H1 (cell line): ENCODE measurements around the gene IFI30. TPM values are rescaled to one million over a fixed set of nuclear protein-coding genes. Genes with fewer than 3 reads are reported as not detected.

Source experiments
- CTCF ChIA-PET: fragments of 300-600 bp; sonication (Branson Sonifier 250); formaldehyde crosslinking; loops from one replicate; lab custom pipeline; 2021; ENCODE audit not compliant: partially characterized antibody; lab: Charles Lee
- POLR2A ChIA-PET: fragments of 300-600 bp; sonication (Branson Sonifier 250); formaldehyde crosslinking; loops from one replicate; lab custom pipeline; 2021; ENCODE audit warnings: inconsistent platforms; ENCODE audit not compliant: partially characterized antibody; lab: Charles Lee
- DNase-seq, 2 experiments: peaks; one replicate each; pipeline versions ENCODE4 v3.0.0 to v3.0.0-alpha.2; 2010 to 2022; ENCODE audit warnings: low spot score in 2 of 2, low read depth in 1 of 2, mixed read lengths in 1 of 2
- FAIRE-seq: peaks from 2 replicates; lab custom pipeline; 2011; peaks lifted over from hg19 to GRCh38; lab: Jason Lieb, UNC
- H2AFZ ChIP-seq: 2 replicates; pipeline ENCODE4 v1.8.1; 2012; ENCODE audit warnings: low read length, inconsistent platforms
- H2AK5ac ChIP-seq: 2 replicates; pipeline ENCODE4 v1.6.1; 2013; ENCODE audit warnings: low read depth, low read length
- H2BK120ac ChIP-seq: replicated peaks from 2 replicates; pipeline ENCODE3; 2013; ENCODE audit warnings: low read depth, low read length, inconsistent platforms
- H2BK12ac ChIP-seq: 2 replicates; pipeline ENCODE4 v1.6.1; 2013; ENCODE audit warnings: low read depth, low read length
- H2BK15ac ChIP-seq: 2 replicates; pipeline ENCODE4 v1.6.1; 2013; ENCODE audit warnings: low read length
- H2BK20ac ChIP-seq: 2 replicates; pipeline ENCODE4 v1.6.1; 2013; ENCODE audit warnings: low read length
- H2BK5ac ChIP-seq: 2 replicates; pipeline ENCODE4 v1.6.1; 2013; ENCODE audit warnings: low read depth, low read length
- H3K14ac ChIP-seq: 2 replicates; pipeline ENCODE4 v1.6.1; 2013; ENCODE audit warnings: inconsistent platforms; ENCODE audit not compliant: insufficient read length
- H3K18ac ChIP-seq: 2 replicates; pipeline ENCODE4 v1.6.1; 2013; ENCODE audit warnings: low read length; ENCODE audit errors: extremely low read depth
- H3K23ac ChIP-seq: 2 replicates; pipeline ENCODE4 v1.6.1; 2013; ENCODE audit warnings: inconsistent platforms; ENCODE audit not compliant: insufficient read length
- H3K23me2 ChIP-seq: 2 replicates; pipeline ENCODE4 v1.6.1; 2013; ENCODE audit warnings: low read depth, low read length
- H3K27ac ChIP-seq: 2 replicates; pipeline ENCODE4 v1.6.1; 2011; ENCODE audit warnings: low read depth, low read length, inconsistent platforms
- H3K27me3 ChIP-seq, 4 experiments: replicated peaks in 1 of 4; 1 replicate in 1 of 4; 2 replicates in 3 of 4; pipeline versions ENCODE4 v1.6.1 to v1.8.1; 2011 to 2013; ENCODE audit warnings: low read length in 3 of 4, mild to moderate bottlenecking in 3 of 4, inconsistent platforms in 2 of 4, mixed read lengths in 2 of 4, moderate library complexity in 1 of 4; ENCODE audit not compliant: control insufficient read depth in 3 of 4, insufficient read depth in 3 of 4; ENCODE audit errors: extremely low read depth in 1 of 4
- H3K36me3 ChIP-seq, 4 experiments: 2 replicates each; pipeline versions ENCODE4 v1.6.1 to v1.8.1; 2011 to 2013; ENCODE audit warnings: mild to moderate bottlenecking in 4 of 4, low read length in 3 of 4, moderate library complexity in 2 of 4, control low read depth in 1 of 4, inconsistent platforms in 1 of 4; ENCODE audit not compliant: insufficient read depth in 4 of 4, control insufficient read depth in 2 of 4
- H3K4ac ChIP-seq: replicated peaks from 2 replicates; pipeline ENCODE3; 2013; ENCODE audit warnings: low read length, low read depth, mixed read lengths, inconsistent platforms; ENCODE audit not compliant: insufficient read length
- H3K4me1 ChIP-seq, 4 experiments: replicated peaks in 1 of 4; 1 replicate in 1 of 4; 2 replicates in 3 of 4; pipeline versions ENCODE4 v1.6.1 to v1.8.1; 2011 to 2013; ENCODE audit warnings: low read length in 3 of 4, inconsistent platforms in 2 of 4, mixed read lengths in 1 of 4; ENCODE audit not compliant: insufficient read depth in 4 of 4, control insufficient read depth in 3 of 4
- H3K4me2 ChIP-seq, 2 experiments: 2 replicates each; pipeline versions ENCODE4 v1.6.1 to v1.8.1; 2011 to 2013; ENCODE audit warnings: low read depth in 2 of 2, low read length in 2 of 2, control low read depth in 1 of 2, inconsistent platforms in 1 of 2, mild to moderate bottlenecking in 1 of 2; ENCODE audit not compliant: insufficient read depth in 1 of 2
- H3K4me3 ChIP-seq, 4 experiments: fragments of 200-600, 300-600 bp in 1 of 4; sonication (generic), shearing (Covaris generic), sonication (Bioruptor Twin) in 1 of 4; 2 replicates each; pipeline versions ENCODE4 v1.5.1 to v1.8.1; 2011 to 2016; ENCODE audit warnings: low read length in 4 of 4, low read depth in 3 of 4, control low read depth in 2 of 4, inconsistent platforms in 2 of 4, mild to moderate bottlenecking in 2 of 4, mixed read lengths in 1 of 4, moderate library complexity in 1 of 4; ENCODE audit not compliant: insufficient read depth in 2 of 4; ENCODE audit errors: extremely low read depth in 1 of 4
- H3K56ac ChIP-seq: replicated peaks from 2 replicates; pipeline ENCODE3; 2013; ENCODE audit warnings: low read depth, mild to moderate bottlenecking, mixed read lengths, low read length, inconsistent platforms; ENCODE audit not compliant: insufficient read length
- H3K79me1 ChIP-seq: 2 replicates; pipeline ENCODE4 v1.6.1; 2013; ENCODE audit warnings: low read depth, low read length, control low read depth
- H3K79me2 ChIP-seq, 2 experiments: 2 replicates each; pipeline versions ENCODE4 v1.6.1 to v1.8.1; 2012 to 2013; ENCODE audit warnings: low read length in 2 of 2, mild to moderate bottlenecking in 2 of 2, inconsistent platforms in 1 of 2; ENCODE audit not compliant: insufficient read depth in 2 of 2, control insufficient read depth in 1 of 2
- H3K9ac ChIP-seq, 4 experiments: replicated peaks in 1 of 4; 1 replicate in 1 of 4; 2 replicates in 3 of 4; pipeline versions ENCODE4 v1.6.1 to v1.8.1; 2011 to 2013; ENCODE audit warnings: low read depth in 3 of 4, low read length in 3 of 4, control low read depth in 2 of 4, mild to moderate bottlenecking in 2 of 4, moderate library complexity in 2 of 4, inconsistent platforms in 1 of 4; ENCODE audit errors: extremely low read depth in 1 of 4
- H3K9me3 ChIP-seq, 2 experiments: 2 replicates each; pipeline versions ENCODE4 v1.6.1 to v1.8.1; 2012 to 2013; ENCODE audit warnings: mild to moderate bottlenecking in 2 of 2, moderate library complexity in 2 of 2, control low read depth in 1 of 2, inconsistent platforms in 1 of 2, low read depth in 1 of 2, low read length in 1 of 2, mixed read lengths in 1 of 2; ENCODE audit not compliant: insufficient read depth in 2 of 2
- H4K20me1 ChIP-seq, 2 experiments: replicated peaks in 1 of 2; 2 replicates each; pipeline versions ENCODE3 to v1.8.1; 2011 to 2013; ENCODE audit warnings: inconsistent platforms in 2 of 2, low read length in 2 of 2, mild to moderate bottlenecking in 1 of 2; ENCODE audit not compliant: insufficient read depth in 2 of 2, control insufficient read depth in 1 of 2
- H4K5ac ChIP-seq: 2 replicates; pipeline ENCODE4 v1.6.1; 2013; ENCODE audit warnings: low read length, low read depth, mixed read lengths, inconsistent platforms; ENCODE audit not compliant: insufficient read length
- H4K8ac ChIP-seq: 2 replicates; pipeline ENCODE4 v1.8.0; 2013; ENCODE audit warnings: mild to moderate bottlenecking, moderate library complexity, low read length, inconsistent platforms; ENCODE audit not compliant: insufficient read depth; ENCODE audit errors: extremely low read depth
- H4K91ac ChIP-seq: replicated peaks from 2 replicates; pipeline ENCODE3; 2013; ENCODE audit warnings: low read length, mixed read lengths, inconsistent platforms; ENCODE audit not compliant: insufficient read length
- CEBPB ChIP-seq: IDR thresholded peaks from 2 replicates; pipeline ENCODE4 v1.6.1; 2012; ENCODE audit warnings: low read depth, low read length
- NRF1 ChIP-seq: IDR thresholded peaks from 2 replicates; pipeline ENCODE4 v1.6.1; 2011; ENCODE audit warnings: mild to moderate bottlenecking, low read depth, low read length, improper control_type of control experiment
- RAD21 ChIP-seq, 2 experiments: IDR thresholded peaks in 1 of 2; conservative IDR thresholded peaks in 1 of 2; 2 replicates each; pipeline ENCODE4 v1.6.1; 2011; ENCODE audit warnings: low read depth in 2 of 2, low read length in 2 of 2, improper control_type of control experiment in 1 of 2, inconsistent platforms in 1 of 2, mild to moderate bottlenecking in 1 of 2, moderate library complexity in 1 of 2
- WGBS, 2 experiments: shearing (Covaris generic) in 1 of 2; methylation state at CpG; one replicate each; pipeline versions ENCODE4 v1.1.6 to v1.1.7; 2013 to 2015; ENCODE audit warnings: low lambda C conversion rate in 2 of 2, mixed read lengths in 2 of 2, inconsistent platforms in 1 of 2, low coverage in 1 of 2, missing lambda C conversion rate in 1 of 2; ENCODE audit not compliant: insufficient replicate concordance in 2 of 2, insufficient coverage in 1 of 2, insufficient read length in 1 of 2; ENCODE audit errors: extremely low coverage in 1 of 2, missing lambda C conversion rate in 1 of 2; 5-methylcytosine and 5-hydroxymethylcytosine counted together
- polyA plus RNA-seq, 7 experiments: library from polyadenylated mRNA; depleted of rRNA in 3 of 7; stranded (reverse) in 5 of 7; unstranded in 2 of 7; fragments of >200 nt in 5 of 7; fragments of 200-250 nt in 2 of 7; gene quantifications; 1 replicate in 5 of 7; 2 replicates in 1 of 7; 4 replicates in 1 of 7; pipeline versions ENCODE4 v1.2.1 to v1.2.3, GENCODE V29; 2011 to 2013; ENCODE audit warnings: missing spikeins in 2 of 7, mixed read lengths in 2 of 7
- total RNA-seq: library from RNA; stranded (reverse); fragmentation: NEBNext Ultra II Directional; extraction: Animal tissue kit (Norgen Biotek cat#: 25700); gene quantifications from 2 replicates; pipeline ENCODE4 v1.2.1, GENCODE V29; 2021

The IFI30 gene
- total and polyA plus RNA-seq, 2 of the 8 experiments (the other 6 are each of a cell fraction or from before 2014, with no cell fraction given): 28.9 to 62.4 TPM

- H2BK20ac ChIP-seq: no peak overlapping the region
- 91% methylated on average over 18 of the region's 18 CpGs; no CpG with 5 or more reads in 1 of the 2 experiments for WGBS, 2 experiments
- H3K27me3 ChIP-seq: no peaks in the 10 kb centered on the region
- TF ChIP-seq RAD21 (IDR thresholded peaks at IDR 0.05 in 1 of 2, conservative IDR thresholded peaks at IDR 0.05 in 1 of 2; ENCODE audit: low read depth in 2 of 2, low read length in 2 of 2) (no peak), CEBPB (no peak), NRF1 (no peak)
- TF ChIP-seq, all 59 proteins: peak for 0
- H3K36me3 ChIP-seq: peaks cover 0 to 20% (median 10%) of the 10 kb centered on the region in 4 experiments; a peak in 6 of 8 replicates
- H3K79me2 ChIP-seq: no peaks in the 10 kb centered on the region
- DNase-seq (no peak), FAIRE-seq (no peak)
- H4K8ac ChIP-seq: no peak overlapping the region
- H3K56ac ChIP-seq: no peak overlapping the region
- no peaks in the 10 kb centered on the region for H3K9me3 ChIP-seq
- no peak overlapping the region for H2AFZ ChIP-seq
- ChIA-PET POLR2A (interaction anchor here (1.7 kb wide), 1 partner anchor 8 kb away, joined by 4 read pairs; no protein-coding TSS in a partner anchor), CTCF (interaction anchor here (1.4 kb wide), 1 partner anchor 23 kb away, joined by 3 read pairs; no protein-coding TSS in a partner anchor)
- H2BK12ac ChIP-seq: no peak overlapping the region
- H4K5ac ChIP-seq: no peak overlapping the region
- H3K18ac ChIP-seq: no peak overlapping the region
- H2BK5ac ChIP-seq: no peak overlapping the region
- no peak overlapping the region for H3K4me3 ChIP-seq
- H4K91ac ChIP-seq: no peak overlapping the region
- H3K23me2 ChIP-seq: no peaks in the 10 kb centered on the region
- no peaks in the 10 kb centered on the region for H3K4me1 ChIP-seq
- no peak overlapping the region for H2BK15ac ChIP-seq
- no peak overlapping the region for H3K4ac ChIP-seq
- H3K79me1 ChIP-seq: no peaks in the 10 kb centered on the region
- H3K27ac ChIP-seq: no peak overlapping the region
- H2BK120ac ChIP-seq: no peak overlapping the region
- H3K23ac ChIP-seq: no peak overlapping the region
- H3K4me2 ChIP-seq: no peak overlapping the region
- H3K9ac ChIP-seq: no peak overlapping the region
- H3K14ac ChIP-seq: no peak overlapping the region
- H2AK5ac ChIP-seq: no peak overlapping the region
- H4K20me1 ChIP-seq: no peaks in the 10 kb centered on the region
These were observed 37.7 kb upstream of the IFI30 start for GRCh38 chr19:18135712-18136584.
